Activated T-cell treated with anti-CD3 and anti-CD28 coated beads, Interleukin-2, amount 50 U/mL, for 4 hours (primary cell): ENCODE results near the gene P2RX2. TPM values are rescaled to one million over a fixed set of nuclear protein-coding genes. Genes with fewer than 3 reads are reported as not detected.

Source experiments
- ATAC-seq, 2 donors: fragments of 200-7000 bp; cut with Tn5 transposase; one replicate each; pipeline ENCODE4 v1.10.0; 2021
- DNase-seq: peaks from one replicate; pipeline ENCODE4 v3.0.0-alpha.2; 2020
- H3K27me3 Mint-ChIP-seq: one replicate; pipeline ENCODE4 v1.8.0; 2021; ENCODE audit warnings: low read depth, mixed read lengths
- H3K36me3 Mint-ChIP-seq: one replicate; pipeline ENCODE4 v1.8.0; 2022; ENCODE audit warnings: mixed read lengths; ENCODE audit not compliant: insufficient read depth
- H3K4me1 Mint-ChIP-seq: one replicate; pipeline ENCODE4 v1.8.0; 2021; ENCODE audit warnings: low read depth, mixed read lengths
- H3K4me3 Mint-ChIP-seq: one replicate; pipeline ENCODE4 v1.8.0; 2021; ENCODE audit warnings: mild to moderate bottlenecking, moderate library complexity, mixed read lengths
- H3K9me3 Mint-ChIP-seq: one replicate; pipeline ENCODE4 v1.8.0; 2021; ENCODE audit warnings: mixed read lengths
- total RNA-seq, 3 donors: library from RNA; stranded (reverse); gene quantifications; one replicate each; pipeline ENCODE4 v1.2.1, GENCODE V29; 2021

The P2RX2 gene
- total RNA-seq, 3 donors from 2014 or later = not detected

DNA sequence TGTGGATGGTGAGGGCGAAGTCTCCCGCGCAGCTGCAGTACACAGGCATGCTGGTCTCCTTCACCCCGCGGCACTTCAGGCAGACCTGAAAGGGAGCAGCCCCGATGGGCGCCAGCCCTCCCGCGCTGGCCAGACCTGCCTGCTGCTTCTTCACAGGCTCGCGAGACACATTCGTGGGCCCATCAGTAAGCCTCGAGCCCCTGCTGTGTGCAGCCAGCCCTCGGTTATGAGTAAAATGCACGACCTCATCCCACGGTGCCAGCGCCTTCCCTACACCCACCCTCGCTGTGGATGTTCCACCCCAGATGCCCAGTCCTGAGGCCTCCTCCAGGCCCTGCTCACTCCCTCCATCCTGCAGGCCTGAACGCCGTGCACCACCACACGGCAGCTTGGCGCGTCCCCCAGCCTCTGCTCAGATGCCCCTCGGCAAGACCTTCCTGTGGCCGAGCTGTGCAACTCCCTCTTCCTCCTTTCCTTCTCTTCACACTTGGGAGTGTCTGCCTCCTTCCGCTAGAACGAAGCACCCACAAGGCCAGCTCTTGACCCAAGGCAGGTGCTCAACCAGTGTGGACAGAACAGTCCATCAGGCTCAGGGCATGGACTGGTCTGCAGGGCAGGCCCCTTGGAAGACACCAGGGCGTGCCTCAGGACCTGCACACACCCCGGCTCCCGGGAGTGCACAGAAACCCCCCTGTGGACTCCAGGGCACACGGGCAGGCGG is 6.5 kb downstream of the P2RX2 start:
- DNase-seq (no peak), ATAC-seq (no peak)
- Mint-ChIP-seq H3K36me3 (peaks cover 24% of the 10 kb centered on the region), H3K27me3 (peaks cover 4% of the 10 kb centered on the region), H3K4me1 (peaks cover 3% of the 10 kb centered on the region), H3K9me3 (no peaks in the 10 kb centered on the region), H3K4me3 (no peak overlapping the region)

DNA sequence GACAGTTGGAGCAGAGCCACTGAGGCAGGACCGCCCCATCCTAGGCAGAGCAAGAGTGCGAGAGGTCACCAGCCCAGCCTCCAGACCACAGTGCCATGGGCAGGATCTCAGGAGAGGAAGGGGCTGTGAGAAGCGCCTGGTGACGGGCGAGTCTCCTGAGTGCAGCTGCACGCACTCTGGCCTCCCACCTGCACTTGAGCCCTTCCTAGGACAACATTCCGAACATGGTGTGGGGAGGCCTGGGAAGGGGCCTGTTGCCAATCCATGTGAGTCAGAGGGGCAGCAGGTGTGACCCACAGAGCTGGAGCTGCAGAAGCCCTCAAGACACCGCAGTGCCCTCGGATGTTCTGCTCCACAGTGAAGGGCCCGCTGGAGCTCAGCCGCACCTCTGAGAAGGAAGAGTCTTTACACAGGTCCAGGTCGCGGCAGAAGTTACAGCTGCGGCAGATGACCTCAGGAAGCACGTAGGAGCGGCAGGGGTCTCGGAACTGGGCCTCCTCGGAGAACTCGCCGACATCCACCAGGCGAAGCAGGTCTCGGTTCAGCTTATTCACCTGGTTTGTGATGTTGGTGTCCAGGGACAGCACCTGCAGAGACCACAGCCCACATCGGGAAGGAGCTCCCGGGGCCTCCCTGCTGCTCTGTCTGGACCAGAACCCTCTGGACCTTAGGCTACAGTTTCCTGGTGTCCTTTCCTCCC is 7.3 kb downstream of the P2RX2 start:
- DNase-seq (no peak), ATAC-seq (no peak)
- H3K4me3 Mint-ChIP-seq = no peak overlapping the region
- no peaks in the 10 kb centered on the region for H3K9me3 Mint-ChIP-seq
- no peaks in the 10 kb centered on the region for H3K27me3 Mint-ChIP-seq
- H3K4me1 Mint-ChIP-seq = peaks cover 3% of the 10 kb centered on the region
- peaks cover 26% of the 10 kb centered on the region for H3K36me3 Mint-ChIP-seq

DNA sequence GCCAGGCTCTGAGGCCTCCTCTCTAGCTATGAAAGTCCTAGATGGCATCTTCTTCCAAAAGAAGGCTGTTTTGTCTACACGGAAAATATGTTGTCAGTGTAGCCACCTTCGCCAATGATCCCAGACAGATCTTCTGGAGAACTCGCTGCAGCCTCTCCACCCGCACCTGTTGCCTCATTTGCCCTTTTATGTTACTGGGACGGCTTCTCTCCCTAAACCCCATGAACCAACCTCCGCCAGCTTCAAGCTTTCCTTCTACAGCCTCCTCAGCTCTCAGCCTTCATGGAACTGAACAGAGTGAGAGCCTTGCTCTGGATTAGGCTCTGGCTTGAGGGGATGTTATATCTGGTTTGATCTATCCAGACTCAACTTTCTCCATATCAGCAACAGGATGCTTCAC is 10.8 kb downstream of the P2RX2 start:
- H3K4me3 Mint-ChIP-seq = no peak overlapping the region
- peaks cover 38% of the 10 kb centered on the region for H3K36me3 Mint-ChIP-seq
- ATAC-seq = no peak
- no peaks in the 10 kb centered on the region for H3K27me3 Mint-ChIP-seq
- H3K9me3 Mint-ChIP-seq = no peaks in the 10 kb centered on the region
- no peaks in the 10 kb centered on the region for H3K4me1 Mint-ChIP-seq
- DNase-seq = no peak

DNA sequence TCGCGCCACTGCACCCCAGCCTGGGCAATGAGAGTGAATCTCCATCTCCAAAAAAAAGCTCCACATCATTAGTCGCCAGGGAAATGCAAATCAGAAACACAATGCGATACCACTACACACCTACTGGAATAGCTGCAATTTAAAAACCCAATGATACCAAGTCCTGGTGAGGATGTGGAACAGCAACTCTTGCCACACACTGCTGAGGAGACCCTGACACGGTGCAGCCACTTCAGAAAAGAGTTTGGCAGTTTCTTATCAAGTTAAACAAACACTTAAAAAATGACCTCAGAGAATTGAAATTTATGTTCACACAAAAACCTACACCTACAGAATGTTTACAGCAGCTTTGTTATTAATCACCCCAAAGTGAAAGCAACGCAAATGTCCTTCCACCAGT is 12.1 kb downstream of the P2RX2 start:
- Mint-ChIP-seq H3K36me3 (peaks cover 41% of the 10 kb centered on the region), H3K9me3 (no peaks in the 10 kb centered on the region), H3K27me3 (no peaks in the 10 kb centered on the region), H3K4me1 (no peaks in the 10 kb centered on the region), H3K4me3 (no peak overlapping the region)
- ATAC-seq (no peak), DNase-seq (no peak)

DNA sequence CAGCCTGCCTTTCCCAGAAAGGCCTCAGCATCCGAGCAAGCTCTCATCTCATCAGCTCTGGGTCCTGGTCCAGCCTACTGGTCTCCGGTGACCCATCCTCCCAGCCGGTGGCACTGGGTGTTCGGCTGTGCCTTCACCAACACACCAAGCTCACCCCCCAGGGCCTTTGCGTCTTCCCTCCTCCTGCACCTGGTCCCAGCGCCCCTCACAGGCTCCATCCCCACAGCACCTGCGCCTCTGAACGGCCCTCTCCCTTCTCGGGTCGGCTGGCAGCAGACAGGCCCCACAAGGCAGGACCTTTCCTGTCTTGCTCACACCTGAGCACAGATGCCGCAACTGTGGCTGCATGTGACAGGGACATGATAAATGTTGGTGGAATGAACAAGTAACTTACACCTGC is 13.1 kb downstream of the P2RX2 start:
- Mint-ChIP-seq H3K4me1 (no peaks in the 10 kb centered on the region), H3K9me3 (no peaks in the 10 kb centered on the region), H3K27me3 (no peaks in the 10 kb centered on the region), H3K4me3 (no peak overlapping the region), H3K36me3 (peaks cover 41% of the 10 kb centered on the region)
- ATAC-seq (no peak), DNase-seq (no peak)

DNA sequence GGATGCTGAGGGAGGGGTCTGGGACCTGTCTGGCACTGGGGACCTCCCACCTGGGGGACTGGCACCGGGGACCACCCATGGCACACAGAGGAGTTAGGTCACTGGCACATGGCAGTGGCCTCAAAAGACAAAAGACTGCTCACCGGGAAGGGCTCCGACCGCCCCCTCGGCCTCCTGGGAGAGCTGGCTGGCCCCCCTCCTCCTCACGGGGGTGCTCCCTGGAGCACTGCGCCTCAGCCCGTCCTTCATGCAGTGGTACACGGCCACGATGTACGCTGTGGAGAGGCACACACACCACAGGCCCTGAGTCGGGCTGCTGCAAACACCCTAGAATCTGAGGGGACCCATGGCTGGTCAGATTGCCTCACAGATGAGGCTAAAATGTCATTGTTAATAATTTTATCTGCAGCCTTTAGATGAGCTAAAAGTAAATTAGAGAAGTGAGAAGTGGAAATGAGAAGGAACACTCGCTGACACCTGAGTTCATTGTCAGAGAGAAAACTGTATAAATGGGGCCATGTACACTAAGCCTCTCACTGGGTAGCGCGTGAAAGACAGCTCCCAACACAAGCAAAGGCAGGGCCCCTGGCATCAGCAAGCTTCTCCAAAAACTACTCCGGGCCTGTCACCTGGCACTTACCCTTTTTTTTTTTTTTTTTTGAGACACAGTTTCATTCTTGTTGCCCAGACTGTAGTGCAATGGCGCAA is 14.1 kb downstream of the P2RX2 start:
- H3K4me3 Mint-ChIP-seq = no peak overlapping the region

DNA sequence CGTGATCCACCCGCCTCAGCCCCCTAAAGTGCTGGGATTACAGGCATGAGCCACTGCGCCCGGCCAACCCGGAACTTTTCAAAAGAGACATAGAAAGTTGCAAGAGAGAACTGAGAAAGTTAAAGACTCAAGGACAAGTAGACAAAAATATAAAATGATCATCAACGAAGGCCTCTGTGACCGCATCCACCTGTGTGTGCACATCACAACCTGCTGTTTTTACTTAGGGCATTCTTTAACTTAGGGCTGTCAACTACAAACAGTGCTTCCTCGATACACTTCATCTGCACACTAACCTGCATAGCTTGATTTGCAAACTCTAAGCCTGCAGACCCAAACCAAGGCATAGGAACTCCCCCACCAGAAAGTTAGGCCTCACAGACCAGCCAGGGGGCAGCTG is 14.8 kb downstream of the P2RX2 start:
- H3K27me3 Mint-ChIP-seq = no peaks in the 10 kb centered on the region

More for the DNA sequence above, 14.1 kb downstream of the P2RX2 start:
- DNase-seq (no peak), ATAC-seq (no peak)
- H3K27me3 Mint-ChIP-seq = no peaks in the 10 kb centered on the region
- peaks cover 47% of the 10 kb centered on the region for H3K36me3 Mint-ChIP-seq
- no peaks in the 10 kb centered on the region for H3K4me1 Mint-ChIP-seq
- no peaks in the 10 kb centered on the region for H3K9me3 Mint-ChIP-seq

DNA sequence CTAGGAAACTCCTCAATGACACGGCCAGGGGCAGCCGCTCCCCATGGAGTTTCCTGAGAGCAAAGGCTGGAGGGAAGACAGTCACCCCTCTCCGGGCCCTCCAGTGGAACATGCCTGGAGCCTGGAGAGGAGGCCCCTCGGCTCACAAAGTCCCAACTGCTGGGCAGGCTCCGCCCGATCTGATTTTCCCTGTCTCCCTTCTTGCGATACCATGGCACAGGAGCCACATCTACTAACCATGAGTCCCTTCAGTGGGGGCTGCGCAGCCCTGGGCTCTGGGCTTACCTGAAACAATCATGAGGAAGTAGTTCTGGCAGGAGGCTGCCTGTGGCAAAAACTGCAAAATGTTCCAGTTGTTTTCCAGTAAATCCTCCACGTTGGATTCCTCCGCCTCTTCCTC is 15.3 kb downstream of the P2RX2 start:
- no peak for DNase-seq
- no peaks in the 10 kb centered on the region for H3K9me3 Mint-ChIP-seq
- H3K36me3 Mint-ChIP-seq = peaks cover 52% of the 10 kb centered on the region
- no peaks in the 10 kb centered on the region for H3K4me1 Mint-ChIP-seq
- no peak overlapping the region for H3K4me3 Mint-ChIP-seq
- no peaks in the 10 kb centered on the region for H3K27me3 Mint-ChIP-seq
- no peak for ATAC-seq

More for the DNA sequence above, 14.8 kb downstream of the P2RX2 start:
- ATAC-seq = no peak
- Mint-ChIP-seq H3K4me1 (no peaks in the 10 kb centered on the region), H3K4me3 (no peak overlapping the region), H3K36me3 (peaks cover 53% of the 10 kb centered on the region), H3K9me3 (no peaks in the 10 kb centered on the region)
- no peak for DNase-seq

DNA sequence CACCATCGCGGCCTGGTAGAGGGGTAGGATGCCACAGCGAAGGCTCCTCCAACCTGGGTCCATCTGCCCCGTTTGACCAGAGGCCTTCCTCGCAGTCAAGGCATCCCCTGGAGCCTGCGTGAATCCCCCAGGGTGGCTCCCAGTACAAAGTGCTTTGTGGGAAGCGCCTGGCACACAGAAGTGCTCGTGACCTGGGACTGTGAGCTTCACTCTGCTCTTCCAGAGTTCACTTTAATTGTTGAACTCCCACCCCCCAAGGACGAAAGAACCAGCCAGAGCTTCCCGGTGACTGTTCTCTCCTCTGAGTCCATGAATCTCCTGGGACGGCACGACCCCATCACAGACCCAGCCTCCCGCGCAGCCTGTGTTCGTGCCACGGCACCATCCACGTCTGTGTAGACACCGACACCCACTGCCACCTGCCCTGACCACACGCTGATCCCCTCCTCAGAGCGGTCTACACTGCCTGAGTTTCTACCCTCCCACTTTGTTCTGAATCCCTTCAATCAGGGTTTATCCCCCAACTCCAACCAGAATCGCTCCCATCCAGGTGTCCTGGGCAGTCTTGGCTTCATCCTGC is 15.9 kb downstream of the P2RX2 start:
- no peak overlapping the region for H3K4me3 Mint-ChIP-seq
- no peaks in the 10 kb centered on the region for H3K4me1 Mint-ChIP-seq
- DNase-seq (no peak), ATAC-seq (no peak)
- peaks cover 47% of the 10 kb centered on the region for H3K36me3 Mint-ChIP-seq
- H3K9me3 Mint-ChIP-seq = no peaks in the 10 kb centered on the region
- no peaks in the 10 kb centered on the region for H3K27me3 Mint-ChIP-seq

DNA sequence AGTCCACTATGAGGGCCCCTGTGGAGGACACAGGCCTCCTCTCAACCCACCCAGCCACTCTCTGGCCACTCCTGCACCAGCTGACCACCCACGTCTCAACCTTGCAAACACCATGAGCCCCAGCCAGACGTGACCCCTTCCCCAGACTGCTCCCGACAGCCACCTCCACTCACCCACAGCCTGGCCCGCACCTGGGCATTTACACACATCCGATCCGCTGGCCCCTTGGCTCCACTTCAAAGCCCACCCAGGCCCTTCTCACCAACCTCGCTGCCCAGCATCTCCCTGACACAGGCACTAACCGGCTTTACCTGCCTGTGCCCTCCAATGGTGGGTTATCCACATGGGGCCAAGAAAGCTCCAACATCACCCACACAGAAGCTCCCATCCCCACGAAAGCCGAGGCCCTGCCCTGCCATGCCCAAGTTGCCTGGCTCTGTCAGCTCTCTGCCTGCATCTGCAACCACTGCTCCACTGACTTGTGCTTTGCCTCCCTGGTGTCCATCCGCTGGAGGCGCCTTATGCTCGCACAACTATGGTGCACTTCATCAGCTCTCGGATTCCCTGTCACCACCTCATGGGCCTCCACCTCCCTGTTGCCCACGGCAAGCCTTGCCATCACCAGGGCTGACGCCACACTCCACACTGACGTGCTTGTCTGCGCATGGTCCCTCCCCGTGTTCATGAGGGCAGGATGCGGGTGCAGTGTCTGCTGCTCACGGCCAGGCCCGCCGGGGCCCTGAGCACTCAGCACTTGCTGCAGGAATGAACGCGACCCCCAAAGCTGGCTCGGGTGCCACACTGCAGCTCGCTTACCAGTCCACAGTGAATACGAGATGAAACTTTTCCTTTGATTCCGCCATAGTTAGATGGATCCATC is 16.7 kb downstream of the P2RX2 start:
- H3K9me3 Mint-ChIP-seq = no peaks in the 10 kb centered on the region
- no peaks in the 10 kb centered on the region for H3K4me1 Mint-ChIP-seq
- H3K4me3 Mint-ChIP-seq = no peak overlapping the region
- no peak for DNase-seq
- ATAC-seq = no peak
- H3K36me3 Mint-ChIP-seq = peaks cover 40% of the 10 kb centered on the region
- H3K27me3 Mint-ChIP-seq = no peaks in the 10 kb centered on the region

DNA sequence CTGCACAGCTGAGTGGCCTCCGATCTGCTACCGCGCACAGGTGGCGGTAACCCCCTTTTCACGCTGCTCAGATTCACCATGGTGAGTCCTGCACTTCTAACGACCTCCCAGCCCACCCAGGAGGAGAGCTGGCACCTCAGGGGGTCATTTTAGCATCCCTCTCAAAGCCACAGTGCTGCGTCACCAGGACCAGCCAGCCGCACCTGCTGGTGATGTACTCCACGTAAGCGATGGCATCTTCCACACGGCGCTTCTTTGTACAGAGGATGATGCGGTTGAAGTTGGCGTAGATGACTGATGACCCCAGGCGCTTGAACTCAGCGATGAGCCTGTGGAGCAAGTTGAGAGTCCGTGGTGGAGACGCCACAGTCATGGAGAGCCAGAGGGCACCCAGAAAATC is 19.2 kb downstream of the P2RX2 start:
- Mint-ChIP-seq H3K36me3 (peaks cover 32% of the 10 kb centered on the region), H3K9me3 (no peaks in the 10 kb centered on the region), H3K4me3 (no peak overlapping the region), H3K4me1 (no peaks in the 10 kb centered on the region), H3K27me3 (no peaks in the 10 kb centered on the region)
- ATAC-seq (no peak), DNase-seq (no peak)

DNA sequence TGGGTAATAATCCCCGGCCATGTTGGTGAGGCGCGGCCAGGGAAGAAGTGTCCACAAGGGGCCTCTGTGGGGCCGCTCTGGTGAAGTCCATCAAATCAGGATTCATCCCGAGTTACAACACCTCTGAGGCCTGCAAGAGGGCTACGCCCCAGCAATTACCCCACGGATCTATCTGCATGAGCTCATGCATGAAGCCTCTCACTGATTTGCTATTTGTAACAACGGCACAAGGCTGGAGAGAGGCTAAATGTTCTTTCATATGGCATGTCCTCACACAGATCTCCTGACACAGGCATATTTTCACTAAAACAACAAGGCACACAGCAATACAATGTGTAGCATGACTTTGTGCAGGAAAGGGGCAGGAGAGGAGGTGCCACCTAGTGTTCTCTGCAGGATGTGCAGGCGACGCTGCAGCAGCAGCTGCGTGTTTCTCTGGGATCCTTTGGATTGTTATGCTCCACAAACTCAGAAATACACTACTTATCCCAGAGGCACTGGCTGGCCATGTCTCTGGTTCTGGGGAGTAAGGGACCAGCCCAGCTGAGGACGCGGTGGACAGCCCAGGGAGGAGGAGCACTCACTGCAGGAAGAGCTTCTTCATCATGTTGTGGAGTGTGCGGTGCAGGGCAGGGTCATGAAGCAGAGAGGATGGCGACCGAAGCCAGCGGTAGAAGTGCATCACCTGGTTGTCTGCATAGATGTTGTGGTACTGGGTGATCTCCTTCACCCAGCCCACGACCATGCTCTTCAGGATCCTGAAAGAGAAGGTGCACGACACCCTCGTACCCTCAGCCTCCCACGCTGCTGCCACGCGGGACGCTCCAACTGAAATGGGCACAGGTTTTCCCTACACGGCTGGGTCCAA is 20.2 kb downstream of the P2RX2 start:
- H3K4me1 Mint-ChIP-seq = no peaks in the 10 kb centered on the region
- ATAC-seq (no peak), DNase-seq (no peak)
- no peak overlapping the region for H3K4me3 Mint-ChIP-seq
- H3K36me3 Mint-ChIP-seq = peaks cover 33% of the 10 kb centered on the region
- no peaks in the 10 kb centered on the region for H3K27me3 Mint-ChIP-seq
- H3K9me3 Mint-ChIP-seq = no peaks in the 10 kb centered on the region

DNA sequence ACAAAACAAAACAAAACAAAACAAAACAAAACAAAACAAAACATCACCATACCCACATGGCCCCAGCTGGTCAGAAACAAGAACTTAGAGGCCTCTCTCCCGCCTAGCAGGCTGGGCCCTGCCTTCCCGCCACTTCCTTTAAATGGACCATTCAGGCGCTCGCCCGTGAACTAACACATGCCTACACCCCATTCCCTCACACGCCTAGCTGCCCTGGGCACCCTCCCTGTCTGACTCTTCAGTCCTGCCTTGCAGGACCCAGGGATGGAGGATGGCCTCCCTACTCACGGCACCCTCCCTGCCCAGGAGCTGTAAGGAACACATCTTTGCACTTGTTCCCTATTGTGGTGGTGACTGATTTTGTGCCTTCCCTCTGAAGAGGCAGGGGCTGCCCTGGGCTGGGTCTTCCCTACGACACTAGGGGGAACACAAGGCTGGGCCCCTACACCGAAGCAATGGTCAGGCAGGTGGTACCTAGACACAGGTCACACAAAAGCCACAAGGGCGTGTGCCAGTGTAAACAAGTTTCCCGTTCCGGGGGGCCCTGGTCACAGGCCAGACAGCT is 21.5 kb downstream of the P2RX2 start:
- no peak for ATAC-seq
- no peak for DNase-seq
- Mint-ChIP-seq H3K4me3 (no peak overlapping the region), H3K36me3 (peaks cover 29% of the 10 kb centered on the region), H3K4me1 (no peaks in the 10 kb centered on the region), H3K27me3 (no peaks in the 10 kb centered on the region), H3K9me3 (no peaks in the 10 kb centered on the region)
